Left ventricle myocardium inferior (tissue), 1 donor: ENCODE results near the gene NDUFS3. TPM values are rescaled to one million over a fixed set of nuclear protein-coding genes. Genes with fewer than 3 reads are reported as not detected.

Experiments used
- DNase-seq: peaks from one replicate; pipeline ENCODE4 v3.0.0-alpha.2; 2020
- H3K27ac ChIP-seq: fragments of 200-600 bp; replicated peaks from 2 replicates; pipeline ENCODE4 v1.8.0; 2021
- H3K27me3 ChIP-seq: fragments of 200-600 bp; 2 replicates; pipeline ENCODE4 v1.8.0; 2021; ENCODE audit warnings: low read depth
- H3K36me3 ChIP-seq: fragments of 200-600 bp; 2 replicates; pipeline ENCODE4 v1.8.0; 2021
- H3K4me1 ChIP-seq: fragments of 200-600 bp; 2 replicates; pipeline ENCODE4 v1.8.0; 2021
- H3K4me3 ChIP-seq: fragments of 200-600 bp; 2 replicates; pipeline ENCODE4 v1.8.0; 2021; ENCODE audit warnings: mild to moderate bottlenecking, moderate library complexity
- H3K9me3 ChIP-seq: fragments of 200-600 bp; replicated peaks from 2 replicates; pipeline ENCODE4 v1.8.0; 2021
- CTCF ChIP-seq: fragments of 200-600 bp; IDR thresholded peaks from 2 replicates; pipeline ENCODE4 v1.8.0; 2021; ENCODE audit warnings: antibody characterized with exemption, mild to moderate bottlenecking, borderline replicate concordance
- intact Hi-C: fragments of 100-400 bp; cut with micrococcal nuclease; formaldehyde crosslinking; loops from one replicate; pipeline ENCODE4 v1.11.0; 2022
- total RNA-seq: library from RNA; stranded (reverse); fragmentation: NEBNext Ultra II Directional; extraction: Animal tissue kit (Norgen Biotek cat#: 25700); gene quantifications from one replicate; pipeline ENCODE4 v1.2.1, GENCODE V29; 2021
- donor health status: DM: no; HTN: yes; CAD: no; lungs with severe emphysema.

NDUFS3 gene
- total RNA-seq, 1 donor from 2014 or later = 296 TPM

- H3K27me3 ChIP-seq = no peaks in the 10 kb centered on the region
- H3K4me1 ChIP-seq = peaks cover 80% of the 10 kb centered on the region
- DNase-seq = no peak
- intact Hi-C loops = no loop called here
- H3K4me3 ChIP-seq = no peak overlapping the region
- H3K27ac ChIP-seq = no peak overlapping the region
- H3K36me3 ChIP-seq = peaks cover 5% of the 10 kb centered on the region
- no peak for TF ChIP-seq CTCF
- H3K9me3 ChIP-seq = no peaks in the 10 kb centered on the region
These were observed 45.2 kb upstream of the NDUFS3 start for GRCh38 chr11:47533690-47534151.

GRCh38 chr11:47534704-47535251, 44.1 kb upstream of the NDUFS3 start:
- Histone ChIP-seq H3K9me3 (no peaks in the 10 kb centered on the region), H3K4me3 (no peak overlapping the region), H3K36me3 (peaks cover 5% of the 10 kb centered on the region), H3K27me3 (no peaks in the 10 kb centered on the region), H3K27ac (no peak overlapping the region), H3K4me1 (peaks cover 91% of the 10 kb centered on the region)
- intact Hi-C loops = no loop called here
- no peak for DNase-seq
- TF ChIP-seq CTCF = no peak

GRCh38 chr11:47536915-47537314, 42.0 kb upstream of the NDUFS3 start:
- H3K4me1 ChIP-seq = peaks cover 91% of the 10 kb centered on the region
- no peak for TF ChIP-seq CTCF
- intact Hi-C loops = no loop called here
- DNase-seq = no peak
- no peaks in the 10 kb centered on the region for H3K9me3 ChIP-seq
- H3K36me3 ChIP-seq = peaks cover 5% of the 10 kb centered on the region
- no peaks in the 10 kb centered on the region for H3K27me3 ChIP-seq
- H3K27ac ChIP-seq = no peak overlapping the region
- no peak overlapping the region for H3K4me3 ChIP-seq

- intact Hi-C loops = no loop called here
- no peak overlapping the region for H3K4me3 ChIP-seq
- peak overlapping the region; percentile 28 for H3K27ac ChIP-seq
- no peaks in the 10 kb centered on the region for H3K27me3 ChIP-seq
- TF ChIP-seq CTCF = no peak
- H3K36me3 ChIP-seq = peaks cover 5% of the 10 kb centered on the region
- H3K9me3 ChIP-seq = no peaks in the 10 kb centered on the region
- H3K4me1 ChIP-seq = peaks cover 87% of the 10 kb centered on the region
- DNase-seq = no peak
These were observed 39.9 kb upstream of the NDUFS3 start for GRCh38 chr11:47538741-47539565.

GRCh38 chr11:47539681-47540039, 39.2 kb upstream of the NDUFS3 start:
- no peak for TF ChIP-seq CTCF
- no peak overlapping the region for H3K4me3 ChIP-seq
- no peaks in the 10 kb centered on the region for H3K27me3 ChIP-seq
- no peak for DNase-seq
- no peaks in the 10 kb centered on the region for H3K9me3 ChIP-seq
- peaks cover 87% of the 10 kb centered on the region for H3K4me1 ChIP-seq
- intact Hi-C loops = no loop called here
- peak overlapping the region; percentile 28 for H3K27ac ChIP-seq
- H3K36me3 ChIP-seq = peaks cover 5% of the 10 kb centered on the region
